ENCODE results near the gene ASAP2.
"Not testable (repeated sequence)": the region's sequence is repeated elsewhere in the genome, so short reads cannot be mapped to it uniquely, and the experiment has no call there.

The ASAP2 gene

GRCh38 chr2:9251154-9252001 lies 44.8 kb downstream of the ASAP2 start:
- peak; percentile 72 for DNase-seq (ENCODE audit: low read depth)

- no peak for DNase-seq (ENCODE audit: low read depth)
Measured at GRCh38 chr2:9252002-9252357, 45.4 kb downstream of the ASAP2 start.

- no peak for DNase-seq (ENCODE audit: low read depth)
Measured at GRCh38 chr2:9255416-9255815, 48.8 kb downstream of the ASAP2 start.

GRCh38 chr2:9256147-9256546 lies 49.5 kb downstream of the ASAP2 start:
- no peak for DNase-seq (ENCODE audit: low read depth)

GRCh38 chr2:9256570-9257043 lies 50.0 kb downstream of the ASAP2 start:
- peak; percentile 68 for DNase-seq (ENCODE audit: low read depth)

- DNase-seq (ENCODE audit: low read depth), result no peak
Measured at GRCh38 chr2:9258501-9258900, 51.9 kb downstream of the ASAP2 start.

GRCh38 chr2:9258953-9259399 lies 52.4 kb downstream of the ASAP2 start:
- no peak for DNase-seq (ENCODE audit: low read depth)

GRCh38 chr2:9260464-9260918 lies 53.9 kb downstream of the ASAP2 start:
- DNase-seq (ENCODE audit: low read depth), result no peak

GRCh38 chr2:9261231-9261883 lies 54.7 kb downstream of the ASAP2 start:
- no peak for DNase-seq (ENCODE audit: low read depth)

GRCh38 chr2:9262671-9263171 lies 56.1 kb downstream of the ASAP2 start:
- DNase-seq (ENCODE audit: low read depth), result no peak

- DNase-seq (ENCODE audit: low read depth), result no peak
Measured at GRCh38 chr2:9263428-9263827, 56.8 kb downstream of the ASAP2 start.

GRCh38 chr2:9264301-9264700 lies 57.7 kb downstream of the ASAP2 start:
- DNase-seq (ENCODE audit: low read depth), result no peak

- no peak for DNase-seq (ENCODE audit: low read depth)
Measured at GRCh38 chr2:9266711-9267110, 60.1 kb downstream of the ASAP2 start.

- not testable (repeated sequence) for DNase-seq (ENCODE audit: low read depth)
Measured at GRCh38 chr2:9267286-9267685, 60.7 kb downstream of the ASAP2 start.

- no peak for DNase-seq (ENCODE audit: low read depth)
Measured at GRCh38 chr2:9268301-9269080, 61.9 kb downstream of the ASAP2 start.

- no peak for DNase-seq (ENCODE audit: low read depth)
Measured at GRCh38 chr2:9269295-9269694, 62.7 kb downstream of the ASAP2 start.

GRCh38 chr2:9269695-9270360 lies 63.2 kb downstream of the ASAP2 start:
- DNase-seq (ENCODE audit: low read depth), result no peak

- DNase-seq (ENCODE audit: low read depth), result no peak
Measured at GRCh38 chr2:9271091-9271490, 64.5 kb downstream of the ASAP2 start.

- DNase-seq (ENCODE audit: low read depth), result no peak
Measured at GRCh38 chr2:9271691-9272090, 65.1 kb downstream of the ASAP2 start.

GRCh38 chr2:9273486-9274130 lies 67.0 kb downstream of the ASAP2 start:
- DNase-seq (ENCODE audit: low read depth), result no peak

GRCh38 chr2:9274701-9275343 lies 68.2 kb downstream of the ASAP2 start:
- DNase-seq (ENCODE audit: low read depth), result no peak
